Measurements from ENCODE around the gene PFKFB3. TPM values are rescaled to one million over a fixed set of nuclear protein-coding genes. Genes with fewer than 3 reads are reported as not detected.

Gene PFKFB3
- total and polyA plus RNA-seq, 2 experiments from 2014 or later = 14.5 to 23.7 TPM

- no peak overlapping the region for H2AFZ ChIP-seq
- H3K27ac ChIP-seq = no peak overlapping the region
- TF ChIP-seq EZH2phosphoT487 (IDR thresholded peaks at IDR 0.05; ENCODE audit: insufficient read depth, low read depth) (no peak), EZH2 (IDR thresholded peaks at IDR 0.05; ENCODE audit: insufficient read depth, poor library complexity, severe bottlenecking) (no peak)
- no peaks in the 10 kb centered on the region for H3K27me3 ChIP-seq (replicated peaks; ENCODE audit: insufficient read depth)
- H4K20me1 ChIP-seq (ENCODE audit: insufficient read depth) = no peaks in the 10 kb centered on the region
- 89 to 98% methylated on average over 14 to 19 of the region's 19 CpGs for WGBS, 2 experiments (ENCODE audit: low coverage in 1 of 2, low lambda C conversion rate in 2 of 2, missing lambda C conversion rate in 2 of 2)
- H3K36me3 ChIP-seq (ENCODE audit: low read depth) = peaks cover 35% of the 10 kb centered on the region; the same call in 1 of the 2 replicates
- H3K4me3 ChIP-seq = no peak overlapping the region
- H3K4me1 ChIP-seq (ENCODE audit: insufficient read depth) = peaks cover 20% of the 10 kb centered on the region
- H3K4me2 ChIP-seq (ENCODE audit: unreplicated experiment) = no peak overlapping the region
- no peak for DNase-seq
- peaks cover 41% of the 10 kb centered on the region for H3K79me2 ChIP-seq (ENCODE audit: insufficient read depth)
- no peaks in the 10 kb centered on the region for H3K9me3 ChIP-seq (ENCODE audit: low read depth)
- no peak overlapping the region for H3K9ac ChIP-seq
- no peaks in the 10 kb centered on the region for H3K9me2 ChIP-seq (ENCODE audit: insufficient read depth)
- in situ Hi-C loops (cut with MboI) = no loop called here
- peaks cover 9% of the 10 kb centered on the region for H3F3A ChIP-seq (ENCODE audit: insufficient read depth)
Measured at GRCh38 chr10:6215241-6215640, 12.5 kb downstream of the PFKFB3 start.

DNA sequence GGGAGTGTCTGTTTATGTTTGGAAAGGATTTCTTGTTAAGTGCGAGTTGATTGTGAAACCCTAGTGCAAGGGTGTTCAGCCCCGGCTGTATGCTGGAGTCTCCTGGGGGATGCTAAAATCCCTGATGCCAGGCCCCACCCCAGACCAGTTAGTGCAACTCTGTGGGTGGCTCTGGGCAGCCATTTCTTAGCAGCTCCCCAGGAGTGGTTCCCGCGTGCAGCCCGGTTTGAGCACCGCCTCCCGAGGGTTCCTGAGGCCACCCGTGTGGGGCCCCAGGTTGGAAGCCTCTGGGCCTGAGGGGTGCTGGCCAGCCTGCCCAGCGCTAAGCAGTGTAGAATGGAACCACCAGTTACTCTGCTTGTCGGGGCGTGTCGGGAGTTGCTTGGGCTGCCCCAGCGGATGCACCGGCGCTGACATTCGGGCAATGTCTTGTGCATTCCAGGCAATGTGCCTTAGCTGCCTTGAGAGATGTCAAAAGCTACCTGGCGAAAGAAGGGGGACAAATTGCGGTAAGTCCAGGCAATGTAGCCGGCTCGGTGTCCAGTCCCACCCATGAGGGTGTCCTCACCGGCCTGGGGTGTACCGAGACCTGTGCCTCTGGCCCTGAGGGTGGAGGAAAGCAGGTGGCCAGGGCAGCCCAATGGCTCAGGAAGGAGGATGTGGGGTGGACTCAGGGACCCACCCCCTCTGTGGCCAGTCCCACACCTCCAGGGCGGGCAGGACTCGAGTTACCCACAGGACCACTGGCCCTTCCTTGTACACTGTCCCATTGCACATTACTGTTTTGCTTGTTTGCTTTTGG lies 13.2 kb downstream of the PFKFB3 start:
- DNase-seq = no peak
- no peak for TF ChIP-seq EZH2phosphoT487 (IDR thresholded peaks at IDR 0.05; ENCODE audit: insufficient read depth, low read depth)
- no peak for TF ChIP-seq EZH2 (IDR thresholded peaks at IDR 0.05; ENCODE audit: insufficient read depth, poor library complexity, severe bottlenecking)
- in situ Hi-C loops (cut with MboI) = no loop called here
- Histone ChIP-seq H3K79me2 (ENCODE audit: insufficient read depth) (peaks cover 39% of the 10 kb centered on the region), H3K4me2 (ENCODE audit: unreplicated experiment) (no peak overlapping the region), H3K4me1 (ENCODE audit: insufficient read depth) (peaks cover 20% of the 10 kb centered on the region), H3K9ac (no peak overlapping the region), H2AFZ (no peak overlapping the region), H3K27me3 (replicated peaks; ENCODE audit: insufficient read depth) (no peaks in the 10 kb centered on the region), H3K4me3 (no peak overlapping the region), H4K20me1 (ENCODE audit: insufficient read depth) (no peaks in the 10 kb centered on the region), H3F3A (ENCODE audit: insufficient read depth) (peaks cover 9% of the 10 kb centered on the region), H3K9me2 (ENCODE audit: insufficient read depth) (no peaks in the 10 kb centered on the region), H3K27ac (no peak overlapping the region), H3K9me3 (ENCODE audit: low read depth) (no peaks in the 10 kb centered on the region), H3K36me3 (ENCODE audit: low read depth) (peaks cover 35% of the 10 kb centered on the region; the same call in 1 of the 2 replicates)
- WGBS, 2 experiments (ENCODE audit: low coverage in 1 of 2, low lambda C conversion rate in 2 of 2, missing lambda C conversion rate in 2 of 2) = 90 to 91% methylated on average over 24 of the region's 24 CpGs

GRCh38 chr10:6216916-6217315 lies 14.2 kb downstream of the PFKFB3 start:
- no peaks in the 10 kb centered on the region for H3K27me3 ChIP-seq (replicated peaks; ENCODE audit: insufficient read depth)
- TF ChIP-seq EZH2 (IDR thresholded peaks at IDR 0.05; ENCODE audit: insufficient read depth, poor library complexity, severe bottlenecking) = no peak
- no peak for TF ChIP-seq EZH2phosphoT487 (IDR thresholded peaks at IDR 0.05; ENCODE audit: insufficient read depth, low read depth)
- in situ Hi-C loops (cut with MboI) = no loop called here
- peaks cover 15% of the 10 kb centered on the region for H3K4me1 ChIP-seq (ENCODE audit: insufficient read depth)
- H4K20me1 ChIP-seq (ENCODE audit: insufficient read depth) = no peaks in the 10 kb centered on the region
- H3K27ac ChIP-seq = no peak overlapping the region
- no peak overlapping the region for H3K4me3 ChIP-seq
- no peak overlapping the region for H2AFZ ChIP-seq
- H3K9me2 ChIP-seq (ENCODE audit: insufficient read depth) = no peaks in the 10 kb centered on the region
- H3K79me2 ChIP-seq (ENCODE audit: insufficient read depth) = peaks cover 29% of the 10 kb centered on the region
- no peak overlapping the region for H3K9ac ChIP-seq
- DNase-seq = no peak
- no peaks in the 10 kb centered on the region for H3K9me3 ChIP-seq (ENCODE audit: low read depth)
- peaks cover 43% of the 10 kb centered on the region; the same call in 1 of the 2 replicates for H3K36me3 ChIP-seq (ENCODE audit: low read depth)
- 87 to 89% methylated on average over 20 of the region's 20 CpGs for WGBS, 2 experiments (ENCODE audit: low coverage in 1 of 2, low lambda C conversion rate in 2 of 2, missing lambda C conversion rate in 2 of 2)
- H3F3A ChIP-seq (ENCODE audit: insufficient read depth) = peaks cover 9% of the 10 kb centered on the region
- no peak overlapping the region for H3K4me2 ChIP-seq (ENCODE audit: unreplicated experiment)

- Histone ChIP-seq H3K9me3 (ENCODE audit: low read depth) (no peaks in the 10 kb centered on the region), H4K20me1 (ENCODE audit: insufficient read depth) (no peaks in the 10 kb centered on the region), H3F3A (ENCODE audit: insufficient read depth) (peaks cover 9% of the 10 kb centered on the region), H3K4me2 (ENCODE audit: unreplicated experiment) (no peak overlapping the region), H3K36me3 (ENCODE audit: low read depth) (peaks cover 44% of the 10 kb centered on the region; the same call in 1 of the 2 replicates), H3K27ac (no peak overlapping the region), H3K9ac (no peak overlapping the region), H3K4me3 (no peak overlapping the region), H3K27me3 (replicated peaks; ENCODE audit: insufficient read depth) (no peaks in the 10 kb centered on the region), H3K4me1 (ENCODE audit: insufficient read depth) (peaks cover 10% of the 10 kb centered on the region), H3K79me2 (ENCODE audit: insufficient read depth) (peaks cover 22% of the 10 kb centered on the region), H3K9me2 (ENCODE audit: insufficient read depth) (no peaks in the 10 kb centered on the region), H2AFZ (no peak overlapping the region)
- DNase-seq = no peak
- no peak for TF ChIP-seq EZH2 (IDR thresholded peaks at IDR 0.05; ENCODE audit: insufficient read depth, poor library complexity, severe bottlenecking)
- TF ChIP-seq EZH2phosphoT487 (IDR thresholded peaks at IDR 0.05; ENCODE audit: insufficient read depth, low read depth) = no peak
- 97 to 99% methylated on average over 3 of the region's 3 CpGs for WGBS, 2 experiments (ENCODE audit: low coverage in 1 of 2, low lambda C conversion rate in 2 of 2, missing lambda C conversion rate in 2 of 2)
- in situ Hi-C loops (cut with MboI) = no loop called here
Measured at GRCh38 chr10:6217611-6218010, 14.9 kb downstream of the PFKFB3 start.
